Inferior parietal cortex (tissue), 1 donor: ENCODE data around the gene PTPRK.

ENCODE experiments used
- DNase-seq: peaks from one replicate; pipeline ENCODE4 v3.0.0-alpha.2; 2016; ENCODE audit errors: extremely low spot score

The PTPRK gene

GRCh38 chr6:128394167-128394566 is 126.2 kb downstream of the PTPRK start:
- DNase-seq: no peak

GRCh38 chr6:128389820-128390534 is 130.4 kb downstream of the PTPRK start:
- DNase-seq: no peak

GRCh38 chr6:128388380-128388779 is 132.0 kb downstream of the PTPRK start:
- DNase-seq: no peak

GRCh38 chr6:128380891-128381290 is 139.5 kb downstream of the PTPRK start:
- DNase-seq: no peak

- DNase-seq: no peak
Observed at GRCh38 chr6:128379577-128379976, 140.8 kb downstream of the PTPRK start.

- no peak for DNase-seq
Observed at GRCh38 chr6:128376952-128377503, 143.4 kb downstream of the PTPRK start.

- no peak for DNase-seq
Observed at GRCh38 chr6:128371136-128371535, 149.3 kb downstream of the PTPRK start.

- DNase-seq: no peak
Observed at GRCh38 chr6:128370072-128370471, 150.3 kb downstream of the PTPRK start.

GRCh38 chr6:128368213-128368944 is 152.0 kb downstream of the PTPRK start:
- DNase-seq: no peak

GRCh38 chr6:128367437-128367836 is 153.0 kb downstream of the PTPRK start:
- no peak for DNase-seq

- no peak for DNase-seq
Observed at GRCh38 chr6:128365520-128366160, 154.8 kb downstream of the PTPRK start.

GRCh38 chr6:128364766-128365519 is 155.5 kb downstream of the PTPRK start:
- DNase-seq: no peak

GRCh38 chr6:128363020-128363813 is 157.2 kb downstream of the PTPRK start:
- no peak for DNase-seq

- no peak for DNase-seq
Observed at GRCh38 chr6:128361378-128361777, 159.0 kb downstream of the PTPRK start.

GRCh38 chr6:128358244-128358776 is 162.1 kb downstream of the PTPRK start:
- DNase-seq: no peak

GRCh38 chr6:128357392-128358130 is 162.8 kb downstream of the PTPRK start:
- no peak for DNase-seq

- DNase-seq: no peak
Observed at GRCh38 chr6:128352366-128352765, 168.0 kb downstream of the PTPRK start.

GRCh38 chr6:128351255-128351514 is 169.2 kb downstream of the PTPRK start:
- no peak for DNase-seq

GRCh38 chr6:128350416-128351254 is 169.8 kb downstream of the PTPRK start:
- DNase-seq: no peak
